Esophagus squamous epithelium (tissue), 5 donors: ENCODE data around the gene C12orf57. TPM values are rescaled to one million over a fixed set of nuclear protein-coding genes. Genes with fewer than 3 reads are reported as not detected.

Source experiments
- DNase-seq: peaks from one replicate; lab custom pipeline; 2025; lab: John Stamatoyannopoulos, UW
- H3K27ac ChIP-seq, 4 donors: fragments of 200-600 bp; sonication (generic); one replicate each; pipeline ENCODE4 v1.5.1; 2016 to 2019; ENCODE audit warnings: mild to moderate bottlenecking in 1 of 4
- H3K27me3 ChIP-seq, 4 donors: fragments of 200-600 bp; sonication (generic); 1 replicate in 3 of 4; 2 replicates in 1 of 4; pipeline versions ENCODE4 v1.5.1 to v1.6.0; 2017 to 2021; ENCODE audit warnings: antibody characterized with exemption in 1 of 4
- H3K36me3 ChIP-seq, 3 donors: fragments of 200-600 bp; sonication (generic); one replicate each; pipeline ENCODE4 v1.5.1; 2016 to 2019
- H3K4me1 ChIP-seq, 3 donors: fragments of 200-600 bp; sonication (generic); one replicate each; pipeline ENCODE4 v1.5.1; 2017 to 2019
- H3K4me3 ChIP-seq, 4 donors: fragments of 200-600 bp; sonication (generic); 1 replicate in 3 of 4; 2 replicates in 1 of 4; pipeline ENCODE4 v1.5.1; 2016 to 2019; ENCODE audit warnings: mild to moderate bottlenecking in 2 of 4, moderate library complexity in 1 of 4
- H3K9me3 ChIP-seq, 3 donors: fragments of 200-600 bp; sonication (generic); one replicate each; pipeline ENCODE4 v1.5.1; 2016 to 2019
- CTCF ChIP-seq, 6 experiments: fragments of 450-650 bp in 4 of 6; fragments of 200-600 bp in 2 of 6; sonication (generic) in 2 of 6; IDR thresholded peaks; one replicate each; pipeline ENCODE4 v1.5.1; 2016 to 2019; ENCODE audit warnings: antibody characterized with exemption in 6 of 6, mild to moderate bottlenecking in 4 of 6, moderate library complexity in 4 of 6
- POLR2A ChIP-seq, 4 donors: fragments of 450-650 bp; IDR thresholded peaks; one replicate each; pipeline ENCODE4 v1.6.1; 2017; ENCODE audit warnings: antibody characterized with exemption in 4 of 4, mild to moderate bottlenecking in 4 of 4, moderate library complexity in 3 of 4
- WGBS, 2 donors: methylation state at CpG; one replicate each; pipeline ENCODE4 v1.1.5; 2018; 5-methylcytosine and 5-hydroxymethylcytosine counted together
- intact Hi-C: fragments of 100-400 bp; cut with DNase I; formaldehyde crosslinking; loops from one replicate; pipeline ENCODE4 v1.15.0; 2022
- small RNA-seq, 4 donors: library from RNA; depleted of rRNA; stranded (forward); fragments of <200 nt; gene quantifications; one replicate each; pipeline ENCODE3, GENCODE V24; 2016
- total RNA-seq, 4 donors: library from RNA; depleted of rRNA; stranded (reverse); fragments of >200 nt; gene quantifications; one replicate each; pipeline ENCODE4 v1.1.0, GENCODE V29; 2016
- donor health status: DM: yes; HTN: yes; CAD: no.

C12orf57 gene
- total RNA-seq, 4 donors from 2014 or later, result 110 to 377 (median 156) TPM

- DNase-seq, result no peak
- no peaks in the 10 kb centered on the region for H3K9me3 ChIP-seq
- H3K36me3 ChIP-seq, result peaks cover 20 to 79% (median 46%) of the 10 kb centered on the region in 3 donors
- no peaks in the 10 kb centered on the region for H3K27me3 ChIP-seq
- intact Hi-C loops, result no loop called here
- H3K27ac ChIP-seq, result no peak overlapping the region
- no peak overlapping the region for H3K4me3 ChIP-seq
- TF ChIP-seq CTCF (IDR thresholded peaks at IDR 0.05) (no peak), POLR2A (IDR thresholded peaks at IDR 0.05) (no peak)
- H3K4me1 ChIP-seq, result peaks cover 7 to 30% (median 17%) of the 10 kb centered on the region in 3 donors
These were observed 36.9 kb downstream of the C12orf57 start for GRCh38 chr12:6980740-6981139.

- peaks cover 7 to 30% (median 17%) of the 10 kb centered on the region in 3 donors for H3K4me1 ChIP-seq
- DNase-seq, result no peak
- no peaks in the 10 kb centered on the region for H3K27me3 ChIP-seq
- no peaks in the 10 kb centered on the region for H3K9me3 ChIP-seq
- no peak overlapping the region for H3K4me3 ChIP-seq
- 88 to 93% methylated on average over 7 to 10 of the region's 10 CpGs for WGBS, 2 donors
- peaks cover 20 to 78% (median 40%) of the 10 kb centered on the region in 3 donors for H3K36me3 ChIP-seq
- TF ChIP-seq POLR2A (IDR thresholded peaks at IDR 0.05), result no peak
- TF ChIP-seq CTCF (IDR thresholded peaks at IDR 0.05), result no peak
- H3K27ac ChIP-seq, result no peak overlapping the region
- intact Hi-C loops, result no loop called here
These were observed 37.6 kb downstream of the C12orf57 start for GRCh38 chr12:6981152-6982052.

- H3K27ac ChIP-seq, result no peak overlapping the region
- no peaks in the 10 kb centered on the region for H3K9me3 ChIP-seq
- no peak for TF ChIP-seq CTCF (IDR thresholded peaks at IDR 0.05)
- TF ChIP-seq POLR2A (IDR thresholded peaks at IDR 0.05), result no peak
- H3K27me3 ChIP-seq, result no peaks in the 10 kb centered on the region
- no peak for DNase-seq
- peaks cover 20 to 68% (median 29%) of the 10 kb centered on the region in 3 donors for H3K36me3 ChIP-seq
- intact Hi-C loops, result no loop called here
- 89 to 93% methylated on average over 4 to 7 of the region's 7 CpGs for WGBS, 2 donors
- H3K4me1 ChIP-seq, result peaks cover 7 to 26% (median 17%) of the 10 kb centered on the region in 3 donors
- H3K4me3 ChIP-seq, result no peak overlapping the region
These were observed 38.7 kb downstream of the C12orf57 start for GRCh38 chr12:6982532-6982931.

GRCh38 chr12:6987956-6988553 lies 44.2 kb downstream of the C12orf57 start:
- no peak for DNase-seq
- Histone ChIP-seq H3K9me3 (no peaks in the 10 kb centered on the region), H3K27me3 (no peaks in the 10 kb centered on the region), H3K4me3 (peak overlapping the region in 1 of 4 donors; percentile 7), H3K27ac (peak overlapping the region; percentile 49 to 85 (median 76)), H3K36me3 (peaks cover 0 to 42% (median 0%) of the 10 kb centered on the region in 3 donors), H3K4me1 (peaks cover 7 to 23% (median 9%) of the 10 kb centered on the region in 3 donors)
- intact Hi-C loops, result no loop called here
- TF ChIP-seq CTCF (IDR thresholded peaks at IDR 0.05) (no peak), POLR2A (IDR thresholded peaks at IDR 0.05) (no peak)
- WGBS, 2 donors, result 33 to 42% methylated on average over 11 of the region's 11 CpGs

Small RNA genes within 50 kb of the gene (small RNA-seq; reads per million reads assigned to genes)
- gene MIR141 (249 to 683 (median 420) reads per million in 4 donors), gene MIR200C (147 to 351 (median 237) reads per million in 4 donors), gene RNU7-1 (0 reads per million in 4 donors), gene SCARNA12 (0.42 to 0.82 (median 0.56) reads per million in 4 donors)

Other genes starting within 250 kb of the C12orf57 start
- gene PIANP, start 243.2 kb upstream of the C12orf57 start, total RNA-seq, result under 1 TPM in 2 of 4 donors, not detected in 2; 0.11 to 0.19 TPM
- gene COPS7A, start 220.0 kb upstream of the C12orf57 start, total RNA-seq, result 10 to 100 TPM; 39.6 to 57.5 (median 49.1) TPM
- gene MLF2, start 190.9 kb upstream of the C12orf57 start, total RNA-seq, result 100 to 1,000 TPM; 158 to 170 (median 162) TPM
- 100 to 1,000 TPM in 3 of 4 donors, 10 to 100 TPM in 1; 78.2 to 149 (median 123) TPM for gene PTMS, start 177.7 kb upstream of the C12orf57 start, total RNA-seq
- gene LAG3, start 171.5 kb upstream of the C12orf57 start, total RNA-seq, result under 1 TPM in 3 of 4 donors, not detected in 1; 0.35 to 0.76 (median 0.50) TPM
- gene CD4, start 154.5 kb upstream of the C12orf57 start, total RNA-seq, result 10 to 100 TPM in 1 of 4 donors, 1 to 10 TPM in 3; 1.2 to 11.8 (median 5.0) TPM
- gene GPR162, start 122.2 kb upstream of the C12orf57 start, total RNA-seq, result 1 to 10 TPM in 3 of 4 donors, not detected in 1; 1.3 to 2.3 (median 1.5) TPM
- 1 to 10 TPM; 2.6 to 6.6 (median 4.4) TPM for gene P3H3, start 115.6 kb upstream of the C12orf57 start, total RNA-seq
- under 1 TPM in 1 of 4 donors, not detected in 3; 0.76 TPM for gene GNB3, start 103.1 kb upstream of the C12orf57 start, total RNA-seq
- gene CDCA3, start 92.7 kb upstream of the C12orf57 start, total RNA-seq, result 10 to 100 TPM in 3 of 4 donors, 1 to 10 TPM in 1; 5.9 to 20.0 (median 12.8) TPM
- gene USP5, start 91.9 kb upstream of the C12orf57 start, total RNA-seq, result 10 to 100 TPM; 50.6 to 60.0 (median 54.0) TPM
- 100 to 1,000 TPM; 547 to 938 (median 723) TPM for gene TPI1, start 76.5 kb upstream of the C12orf57 start, total RNA-seq
- 10 to 100 TPM in 1 of 4 donors, 1 to 10 TPM in 3; 4.3 to 15.8 (median 7.9) TPM for gene SPSB2, start 70.7 kb upstream of the C12orf57 start, total RNA-seq
- 1 to 10 TPM; 2.3 to 5.9 (median 4.8) TPM for gene LRRC23, start 39.2 kb upstream of the C12orf57 start, total RNA-seq
- 1 to 10 TPM; 5.0 to 8.0 (median 5.5) TPM for gene ENO2, start 29.4 kb upstream of the C12orf57 start, total RNA-seq
- gene ATN1, start 16.1 kb upstream of the C12orf57 start, total RNA-seq, result 10 to 100 TPM; 12.2 to 28.8 (median 22.2) TPM
- gene RNU7-1, start 206 bp upstream of the C12orf57 start, total RNA-seq, result not detected
- gene PTPN6, start 7.3 kb downstream of the C12orf57 start, total RNA-seq, result 10 to 100 TPM; 11.0 to 29.7 (median 21.5) TPM
- 100 to 1,000 TPM; 127 to 259 (median 241) TPM for gene PHB2, start 26.6 kb downstream of the C12orf57 start, total RNA-seq
- gene EMG1, start 26.9 kb downstream of the C12orf57 start, total RNA-seq, result 10 to 100 TPM; 16.1 to 39.5 (median 36.2) TPM
- 10 to 100 TPM; 27.5 to 46.3 (median 32.7) TPM for gene LPCAT3, start 74.5 kb downstream of the C12orf57 start, total RNA-seq
- 100 to 1,000 TPM in 2 of 4 donors, 10 to 100 TPM in 2; 25.2 to 375 (median 110) TPM for gene C1S, start 116.7 kb downstream of the C12orf57 start, total RNA-seq
- 100 to 1,000 TPM in 2 of 4 donors, 10 to 100 TPM in 2; 22.8 to 297 (median 140) TPM for gene C1R, start 148.4 kb downstream of the C12orf57 start, total RNA-seq
- 10 to 100 TPM; 13.0 to 53.2 (median 25.8) TPM for gene C1RL, start 165.2 kb downstream of the C12orf57 start, total RNA-seq
- 1 to 10 TPM in 1 of 4 donors, under 1 TPM in 1, not detected in 2; 0.53 to 1.3 TPM for gene RBP5, start 184.9 kb downstream of the C12orf57 start, total RNA-seq
- 10 to 100 TPM in 2 of 4 donors, 1 to 10 TPM in 2; 4.8 to 12.4 (median 9.5) TPM for gene CLSTN3, start 186.3 kb downstream of the C12orf57 start, total RNA-seq
- gene PEX5, start 245.7 kb downstream of the C12orf57 start, total RNA-seq, result 10 to 100 TPM; 15.5 to 38.1 (median 19.9) TPM